Rectal smooth muscle tissue (tissue), 1 donor: ENCODE measurements around the gene ACTRT2.

ENCODE experiments used
- H3K27ac ChIP-seq: one replicate; pipeline ENCODE4 v1.7.0; 2013; ENCODE audit warnings: low read depth, low read length, inconsistent platforms
- H3K27me3 ChIP-seq: one replicate; pipeline ENCODE4 v1.7.0; 2013; ENCODE audit warnings: low read length; ENCODE audit not compliant: control insufficient read depth, insufficient read depth
- H3K36me3 ChIP-seq: one replicate; pipeline ENCODE4 v1.7.0; 2013; ENCODE audit warnings: low read length; ENCODE audit not compliant: control insufficient read depth, insufficient read depth
- H3K4me1 ChIP-seq: one replicate; pipeline ENCODE4 v1.7.0; 2013; ENCODE audit warnings: low read length; ENCODE audit not compliant: control insufficient read depth, insufficient read depth
- H3K4me3 ChIP-seq: one replicate; pipeline ENCODE4 v1.7.0; 2013; ENCODE audit warnings: low read length
- H3K9ac ChIP-seq: one replicate; pipeline ENCODE4 v1.7.0; 2013; ENCODE audit warnings: low read length

The ACTRT2 gene

GRCh38 chr1:3021233-3021671 is at the start of gene ACTRT2:
Gene ACTRT2 (plus strand): TSS chr1:3021467. CDS start chr1:3021687, 220 bp downstream.
- H3K9ac ChIP-seq = no peak within 1 kb of the TSS
- peaks cover 5% of the 10 kb centered on the region for H3K27me3 ChIP-seq
- H3K4me3 ChIP-seq = no peak within 1 kb of the TSS
- H3K27ac ChIP-seq = no peak within 1 kb of the TSS
- H3K4me1 ChIP-seq = no peaks in the 10 kb centered on the region
- no peaks in the 10 kb centered on the region for H3K36me3 ChIP-seq

- Histone ChIP-seq H3K27me3 (no peaks in the 10 kb centered on the region), H3K4me3 (no peak overlapping the region), H3K27ac (no peak overlapping the region), H3K4me1 (no peaks in the 10 kb centered on the region), H3K9ac (no peak overlapping the region), H3K36me3 (no peaks in the 10 kb centered on the region)
These were observed 49.7 kb upstream of the ACTRT2 start for GRCh38 chr1:2971609-2972008.

GRCh38 chr1:2972011-2972878 is 49.0 kb upstream of the ACTRT2 start:
- Histone ChIP-seq H3K4me3 (no peak overlapping the region), H3K4me1 (no peaks in the 10 kb centered on the region), H3K9ac (no peak overlapping the region), H3K27ac (no peak overlapping the region), H3K27me3 (no peaks in the 10 kb centered on the region), H3K36me3 (no peaks in the 10 kb centered on the region)

- Histone ChIP-seq H3K27ac (no peak overlapping the region), H3K4me3 (no peak overlapping the region), H3K9ac (no peak overlapping the region), H3K27me3 (no peaks in the 10 kb centered on the region), H3K4me1 (no peaks in the 10 kb centered on the region), H3K36me3 (no peaks in the 10 kb centered on the region)
These were observed 48.2 kb upstream of the ACTRT2 start for GRCh38 chr1:2972879-2973575.

GRCh38 chr1:2973601-2974593 is 47.4 kb upstream of the ACTRT2 start:
- no peaks in the 10 kb centered on the region for H3K4me1 ChIP-seq
- H3K27ac ChIP-seq = no peak overlapping the region
- H3K9ac ChIP-seq = no peak overlapping the region
- no peaks in the 10 kb centered on the region for H3K27me3 ChIP-seq
- no peaks in the 10 kb centered on the region for H3K36me3 ChIP-seq
- no peak overlapping the region for H3K4me3 ChIP-seq

- no peak overlapping the region for H3K9ac ChIP-seq
- no peak overlapping the region for H3K4me3 ChIP-seq
- H3K27ac ChIP-seq = no peak overlapping the region
- H3K27me3 ChIP-seq = no peaks in the 10 kb centered on the region
- H3K36me3 ChIP-seq = no peaks in the 10 kb centered on the region
- no peaks in the 10 kb centered on the region for H3K4me1 ChIP-seq
These were observed 46.5 kb upstream of the ACTRT2 start for GRCh38 chr1:2974701-2975301.

- no peak overlapping the region for H3K27ac ChIP-seq
These were observed 45.6 kb upstream of the ACTRT2 start for GRCh38 chr1:2975466-2976179.

GRCh38 chr1:2976180-2976562 is 45.1 kb upstream of the ACTRT2 start:
- H3K9ac ChIP-seq = no peak overlapping the region
- no peaks in the 10 kb centered on the region for H3K27me3 ChIP-seq
- no peaks in the 10 kb centered on the region for H3K36me3 ChIP-seq
- H3K27ac ChIP-seq = no peak overlapping the region
- H3K4me1 ChIP-seq = no peaks in the 10 kb centered on the region
- H3K4me3 ChIP-seq = no peak overlapping the region

More at GRCh38 chr1:2975466-2976179, 45.6 kb upstream of the ACTRT2 start:
- H3K9ac ChIP-seq = no peak overlapping the region
- no peak overlapping the region for H3K4me3 ChIP-seq
- H3K27me3 ChIP-seq = no peaks in the 10 kb centered on the region
- H3K36me3 ChIP-seq = no peaks in the 10 kb centered on the region
- H3K4me1 ChIP-seq = no peaks in the 10 kb centered on the region

GRCh38 chr1:2977886-2978611 is 43.2 kb upstream of the ACTRT2 start:
- no peak overlapping the region for H3K4me3 ChIP-seq
- no peak overlapping the region for H3K9ac ChIP-seq
- no peaks in the 10 kb centered on the region for H3K4me1 ChIP-seq
- H3K27me3 ChIP-seq = no peaks in the 10 kb centered on the region
- no peak overlapping the region for H3K27ac ChIP-seq
- H3K36me3 ChIP-seq = no peaks in the 10 kb centered on the region

- no peaks in the 10 kb centered on the region for H3K4me1 ChIP-seq
- no peak overlapping the region for H3K27ac ChIP-seq
- H3K27me3 ChIP-seq = no peaks in the 10 kb centered on the region
- H3K9ac ChIP-seq = no peak overlapping the region
- no peaks in the 10 kb centered on the region for H3K36me3 ChIP-seq
- no peak overlapping the region for H3K4me3 ChIP-seq
These were observed 42.5 kb upstream of the ACTRT2 start for GRCh38 chr1:2978691-2979190.
